Calu3 (cell line): ENCODE data around the gene TOM1L2. TPM values are rescaled to one million over a fixed set of nuclear protein-coding genes. Genes with fewer than 3 reads are reported as not detected.

ENCODE experiments used
- BruUV-seq: library from RNA; stranded (reverse); fragments of 400-500 nt; replicated peaks from 2 replicates; lab custom pipeline; 2021; lab: Mats Ljungman, UMichigan
- CTCF ChIA-PET: fragments of 300-600 bp; sonication (Branson Sonifier 250); formaldehyde crosslinking; loops from one replicate; lab custom pipeline; 2022; ENCODE audit warnings: antibody characterized with exemption; lab: Charles Lee
- DNase-seq: peaks from one replicate; pipeline ENCODE4 v3.0.0; 2022
- H3K27ac Mint-ChIP-seq: one replicate; pipeline ENCODE4 v1.8.0; 2022; ENCODE audit warnings: mixed read lengths; ENCODE audit not compliant: unreplicated experiment
- H3K27me3 Mint-ChIP-seq: one replicate; pipeline ENCODE4 v1.8.0; 2022; ENCODE audit warnings: mixed read lengths; ENCODE audit not compliant: unreplicated experiment
- H3K36me3 Mint-ChIP-seq: one replicate; pipeline ENCODE4 v1.8.0; 2022; ENCODE audit warnings: mild to moderate bottlenecking, moderate library complexity, mixed read lengths; ENCODE audit not compliant: insufficient read depth, unreplicated experiment
- H3K4me1 Mint-ChIP-seq: one replicate; pipeline ENCODE4 v1.8.0; 2022; ENCODE audit warnings: mild to moderate bottlenecking, low read depth, mixed read lengths; ENCODE audit not compliant: unreplicated experiment
- H3K4me3 Mint-ChIP-seq: one replicate; pipeline ENCODE4 v1.8.0; 2022; ENCODE audit warnings: mild to moderate bottlenecking, low read depth, moderate library complexity, mixed read lengths; ENCODE audit not compliant: unreplicated experiment
- H3K9me3 Mint-ChIP-seq: one replicate; pipeline ENCODE4 v1.8.0; 2022; ENCODE audit warnings: low read depth, mixed read lengths; ENCODE audit not compliant: unreplicated experiment
- intact Hi-C: fragments of 100-400 bp; cut with micrococcal nuclease; formaldehyde crosslinking; loops from one replicate; pipeline ENCODE4 v1.10.0; 2022; ENCODE audit not compliant: unreplicated experiment
- total RNA-seq: library from RNA; stranded (reverse); gene quantifications from 2 replicates; pipeline ENCODE4 v1.2.3, GENCODE V29; 2022
- TF ChIP-seq, protein P1 (sequence below): fragments of 200-600 bp; IDR thresholded peaks from one replicate; pipeline ENCODE4 v1.8.0; 2022; ENCODE audit warnings: antibody characterized with exemption; ENCODE audit not compliant: unreplicated experiment

Gene TOM1L2
- total RNA-seq, 1 experiment from 2014 or later, result 20.1 TPM

DNA sequence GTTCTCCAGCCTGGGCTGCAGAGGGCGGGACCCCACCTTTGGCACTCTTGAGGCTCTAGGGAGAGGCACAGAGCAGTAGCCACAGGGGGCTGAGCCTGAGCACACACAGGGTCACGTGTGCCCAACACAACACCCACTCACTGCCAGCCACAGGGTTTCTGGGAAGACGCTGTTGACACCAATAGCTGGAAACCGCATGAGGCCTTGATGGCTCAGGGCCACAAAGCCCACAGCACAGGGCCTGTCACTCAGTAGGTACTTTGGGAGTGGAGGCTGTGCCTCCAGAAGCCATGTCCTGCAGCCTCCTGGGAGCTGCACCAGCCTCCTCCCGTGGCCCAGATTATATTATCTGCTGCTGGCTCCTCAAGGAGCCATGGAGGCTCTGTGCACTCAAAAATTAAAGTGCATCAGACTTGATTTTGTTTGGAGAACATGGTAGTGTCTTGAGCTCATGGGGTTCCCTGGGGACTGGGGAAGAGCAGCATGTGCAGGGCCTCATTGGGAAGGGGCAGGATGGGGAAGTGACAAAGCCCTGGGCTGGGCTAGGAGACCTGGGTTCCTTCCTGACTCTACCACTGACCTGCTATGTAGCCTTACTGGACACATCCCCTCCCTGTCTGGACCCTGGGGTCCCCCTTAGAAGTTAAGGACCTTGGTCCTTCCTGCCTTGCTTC lies 122.9 kb downstream of the TOM1L2 start:
- H3K27ac Mint-ChIP-seq, result no peak overlapping the region
- H3K27me3 Mint-ChIP-seq, result no peaks in the 10 kb centered on the region
- DNase-seq, result no peak
- intact Hi-C loops, result no loop called here
- H3K9me3 Mint-ChIP-seq, result no peaks in the 10 kb centered on the region
- no TSS peak for BruUV-seq
- peaks cover 7% of the 10 kb centered on the region for H3K36me3 Mint-ChIP-seq
- CTCF ChIA-PET, result no interaction called here
- H3K4me3 Mint-ChIP-seq, result no peak overlapping the region
- TF ChIP-seq, protein P1, sequence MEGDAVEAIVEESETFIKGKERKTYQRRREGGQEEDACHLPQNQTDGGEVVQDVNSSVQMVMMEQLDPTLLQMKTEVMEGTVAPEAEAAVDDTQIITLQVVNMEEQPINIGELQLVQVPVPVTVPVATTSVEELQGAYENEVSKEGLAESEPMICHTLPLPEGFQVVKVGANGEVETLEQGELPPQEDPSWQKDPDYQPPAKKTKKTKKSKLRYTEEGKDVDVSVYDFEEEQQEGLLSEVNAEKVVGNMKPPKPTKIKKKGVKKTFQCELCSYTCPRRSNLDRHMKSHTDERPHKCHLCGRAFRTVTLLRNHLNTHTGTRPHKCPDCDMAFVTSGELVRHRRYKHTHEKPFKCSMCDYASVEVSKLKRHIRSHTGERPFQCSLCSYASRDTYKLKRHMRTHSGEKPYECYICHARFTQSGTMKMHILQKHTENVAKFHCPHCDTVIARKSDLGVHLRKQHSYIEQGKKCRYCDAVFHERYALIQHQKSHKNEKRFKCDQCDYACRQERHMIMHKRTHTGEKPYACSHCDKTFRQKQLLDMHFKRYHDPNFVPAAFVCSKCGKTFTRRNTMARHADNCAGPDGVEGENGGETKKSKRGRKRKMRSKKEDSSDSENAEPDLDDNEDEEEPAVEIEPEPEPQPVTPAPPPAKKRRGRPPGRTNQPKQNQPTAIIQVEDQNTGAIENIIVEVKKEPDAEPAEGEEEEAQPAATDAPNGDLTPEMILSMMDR, result no peak
- peaks cover 6% of the 10 kb centered on the region for H3K4me1 Mint-ChIP-seq

DNA sequence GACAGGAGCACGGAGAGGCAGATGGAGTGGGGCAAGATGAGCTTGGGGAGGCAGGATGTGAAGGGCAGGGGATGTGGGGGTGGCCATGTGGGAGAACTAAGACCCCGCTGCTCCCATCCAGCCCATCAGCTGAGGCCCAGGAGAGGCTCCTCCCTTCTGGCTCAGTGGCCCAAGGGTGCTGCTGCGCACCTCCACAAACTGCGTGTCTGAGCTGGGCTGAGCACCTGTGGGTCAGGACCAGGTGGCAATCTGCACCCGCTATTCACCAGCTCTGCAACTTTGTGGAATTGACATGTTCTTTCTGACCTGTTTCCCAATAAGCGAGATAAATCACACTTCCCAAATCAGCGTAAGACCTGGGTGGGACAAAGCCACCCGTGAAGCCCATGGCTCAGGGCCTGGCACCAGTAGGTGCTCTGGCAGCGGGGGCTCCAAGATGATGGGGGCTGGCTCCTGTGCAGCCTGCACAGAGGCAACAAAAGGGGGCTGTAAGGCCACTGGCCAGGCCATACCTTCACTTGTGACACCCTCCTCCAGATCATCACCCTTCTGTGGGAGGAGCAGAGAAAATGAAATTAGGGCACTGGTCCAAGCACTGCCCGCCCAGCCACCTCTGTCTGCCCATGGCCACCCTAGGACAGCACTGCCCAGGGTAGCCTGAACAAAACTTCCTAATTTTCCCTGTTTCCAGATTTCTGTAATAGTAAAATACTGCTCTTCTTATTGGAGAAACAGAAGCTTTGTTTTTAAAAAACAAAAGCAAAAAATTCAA lies 123.7 kb downstream of the TOM1L2 start:
- no peaks in the 10 kb centered on the region for H3K27me3 Mint-ChIP-seq
- TF ChIP-seq, protein P1, result no peak
- intact Hi-C loops, result no loop called here
- H3K4me3 Mint-ChIP-seq, result no peak overlapping the region
- peaks cover 6% of the 10 kb centered on the region for H3K4me1 Mint-ChIP-seq
- no TSS peak for BruUV-seq
- CTCF ChIA-PET, result no interaction called here
- peaks cover 7% of the 10 kb centered on the region for H3K36me3 Mint-ChIP-seq
- H3K27ac Mint-ChIP-seq, result no peak overlapping the region
- DNase-seq, result no peak
- H3K9me3 Mint-ChIP-seq, result no peaks in the 10 kb centered on the region

DNA sequence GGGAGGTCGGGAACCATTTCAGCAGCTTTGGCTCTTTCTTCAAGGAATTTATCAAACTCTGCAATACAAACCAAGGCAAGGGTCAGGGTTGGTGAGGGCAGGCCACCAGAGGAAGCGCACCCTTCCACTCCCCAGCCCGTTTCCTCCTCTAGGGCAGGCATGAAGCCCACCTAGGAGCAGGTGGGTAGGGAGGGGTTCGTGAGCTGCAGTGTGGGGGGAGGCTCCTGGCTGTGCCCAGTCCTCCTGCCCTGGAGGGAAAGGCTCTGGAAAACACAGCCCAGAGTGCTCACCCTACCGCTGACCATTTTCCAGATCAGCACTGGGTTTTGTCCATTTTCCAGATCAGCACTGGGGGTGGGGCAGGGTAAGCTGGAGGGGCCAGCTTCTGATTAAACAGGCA lies 124.5 kb downstream of the TOM1L2 start:
- no peak overlapping the region for H3K4me3 Mint-ChIP-seq
- H3K36me3 Mint-ChIP-seq, result peaks cover 7% of the 10 kb centered on the region
- H3K9me3 Mint-ChIP-seq, result no peaks in the 10 kb centered on the region
- intact Hi-C loops, result no loop called here
- H3K27ac Mint-ChIP-seq, result no peak overlapping the region
- H3K27me3 Mint-ChIP-seq, result no peaks in the 10 kb centered on the region
- TF ChIP-seq, protein P1, result no peak
- CTCF ChIA-PET, result no interaction called here
- no TSS peak for BruUV-seq
- peaks cover 6% of the 10 kb centered on the region for H3K4me1 Mint-ChIP-seq
- DNase-seq, result no peak

DNA sequence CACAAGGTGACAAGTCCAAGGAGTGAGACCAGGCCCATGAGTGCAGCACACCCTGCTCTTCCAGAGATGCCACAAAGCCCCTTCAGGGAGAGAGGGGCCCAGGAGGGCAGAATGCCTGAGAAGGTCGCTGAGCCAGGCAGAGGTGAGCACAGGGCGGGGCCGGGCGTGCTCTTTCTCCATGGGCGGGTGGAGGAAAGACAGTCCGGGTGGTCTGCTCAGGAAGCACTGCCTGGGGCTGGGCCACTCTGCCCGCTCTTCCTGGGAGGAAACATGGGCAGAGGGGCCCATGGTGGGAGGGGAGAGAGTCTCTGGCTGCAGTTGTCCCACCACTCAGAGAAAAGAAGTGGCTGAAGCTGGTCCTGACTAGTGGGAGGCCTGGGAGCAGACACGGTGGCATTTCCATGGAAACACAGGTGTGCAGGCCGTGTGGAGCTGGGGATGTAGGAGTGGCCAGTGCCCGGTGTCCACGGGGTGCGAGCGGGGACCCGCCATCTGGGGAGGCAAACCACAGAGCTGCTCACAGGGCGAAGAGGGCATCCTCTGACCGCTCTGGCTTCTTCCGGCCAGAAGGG lies 125.0 kb downstream of the TOM1L2 start:
- CTCF ChIA-PET, result no interaction called here

More for the DNA sequence above, 125.0 kb downstream of the TOM1L2 start:
- TF ChIP-seq, protein P1, result no peak
- Mint-ChIP-seq H3K27me3 (no peaks in the 10 kb centered on the region), H3K4me3 (no peak overlapping the region), H3K4me1 (peaks cover 6% of the 10 kb centered on the region), H3K27ac (no peak overlapping the region), H3K36me3 (peaks cover 9% of the 10 kb centered on the region), H3K9me3 (no peaks in the 10 kb centered on the region)
- intact Hi-C loops, result no loop called here
- DNase-seq, result no peak
- BruUV-seq, result no TSS peak
